SK-N-MC (cell line): ENCODE measurements around the gene AQP7.
"Not testable (repeated sequence)": the region's sequence is repeated elsewhere in the genome, so short reads cannot be mapped to it uniquely, and the experiment has no call there.

ENCODE experiments used
- EZH2 ChIP-seq: fragments of 200-600 bp; sonication (generic); IDR thresholded peaks from one replicate; pipeline ENCODE4 v1.6.1; 2017; ENCODE audit warnings: antibody characterized with exemption
- FOXP2 ChIP-seq: optimal IDR thresholded peaks from 2 replicates; pipeline ENCODE3; 2011; ENCODE audit warnings: mild to moderate bottlenecking, moderate library complexity; ENCODE audit not compliant: insufficient read depth; ENCODE audit errors: extremely low read length, control extremely low read depth
- POLR2AphosphoS5 ChIP-seq: IDR thresholded peaks from 2 replicates; pipeline ENCODE4 v1.6.1; 2012; ENCODE audit warnings: mild to moderate bottlenecking, low read depth, low read length, borderline replicate concordance

DNA sequence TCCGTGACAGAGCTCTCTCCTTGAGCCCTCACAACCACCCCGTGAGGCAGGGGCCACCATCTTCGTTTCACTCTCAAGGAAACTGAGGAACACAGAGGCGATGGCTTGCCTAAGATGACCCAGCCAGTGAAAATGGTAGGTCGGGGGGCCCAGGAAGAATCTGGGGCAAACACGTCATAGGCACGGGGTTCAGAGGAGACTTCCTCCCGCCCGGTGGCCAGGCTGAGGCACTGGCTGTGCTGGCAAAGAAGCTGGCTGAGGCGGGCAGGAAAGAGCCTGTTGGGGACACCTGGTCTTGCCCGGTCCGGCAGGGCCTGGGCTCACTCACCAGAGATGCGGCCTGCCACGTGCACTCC is 15.7 kb downstream of the AQP7 start:
- not testable (repeated sequence) for TF ChIP-seq EZH2, POLR2AphosphoS5, FOXP2
